PC-3 (cell line): Measurements from ENCODE around the gene TIMM23. TPM values are rescaled to one million over a fixed set of nuclear protein-coding genes. Genes with fewer than 3 reads are reported as not detected.
"Not testable (repeated sequence)": the region's sequence is repeated elsewhere in the genome, so short reads cannot be mapped to it uniquely, and the experiment has no call there.

ENCODE experiments used
- ATAC-seq: fragments of 200-7000 bp; cut with Tn5 transposase; 2 replicates; pipeline ENCODE4 v1.9.1; 2020; ENCODE audit warnings: mild to moderate bottlenecking, moderate library complexity
- BruUV-seq: library from RNA; stranded (reverse); fragments of 400-500 nt; replicated peaks from 2 replicates; lab custom pipeline; 2021; lab: Mats Ljungman, UMichigan
- CTCF ChIA-PET: fragments of 300-600 bp; sonication (Branson Sonifier 250); formaldehyde crosslinking; loops from one replicate; lab custom pipeline; 2022; ENCODE audit warnings: antibody characterized with exemption; lab: Charles Lee
- POLR2A ChIA-PET: fragments of 300-600 bp; sonication (Branson Sonifier 250); formaldehyde crosslinking; loops from one replicate; lab custom pipeline; 2022; ENCODE audit warnings: antibody characterized with exemption; ENCODE audit not compliant: unreplicated experiment; lab: Charles Lee
- DNase-seq: peaks from one replicate; pipeline ENCODE4 v3.0.0-alpha.2; 2015
- H2AFZ ChIP-seq: fragments of 300-600 bp; sonication (generic); 2 replicates; pipeline ENCODE4 v1.6.0; 2016; ENCODE audit warnings: antibody characterized with exemption, low read length
- H3F3A ChIP-seq: fragments of 300-600 bp; sonication (generic); one replicate; pipeline ENCODE4 v1.6.0; 2017; ENCODE audit warnings: antibody characterized with exemption, low read length, control low read depth, mild to moderate bottlenecking; ENCODE audit not compliant: unreplicated experiment
- H3K27ac ChIP-seq: fragments of 300-600 bp; sonication (generic); 2 replicates; pipeline ENCODE4 v1.5.1; 2016; ENCODE audit warnings: mild to moderate bottlenecking, low read length
- H3K27me3 ChIP-seq: fragments of 300-600 bp; sonication (generic); 2 replicates; pipeline ENCODE4 v1.6.1; 2016; ENCODE audit warnings: low read length, mixed read lengths
- H3K36me3 ChIP-seq: fragments of 300-600 bp; sonication (generic); 2 replicates; pipeline ENCODE4 v1.6.1; 2016; ENCODE audit warnings: low read depth, mixed run types, low read length, mixed read lengths
- H3K4me1 ChIP-seq: fragments of 300-600 bp; sonication (generic); 2 replicates; pipeline ENCODE4 v1.5.1; 2016; ENCODE audit warnings: low read length; ENCODE audit not compliant: insufficient read depth
- H3K4me2 ChIP-seq: fragments of 300-600 bp; sonication (generic); 2 replicates; pipeline ENCODE4 v1.6.0; 2016; ENCODE audit warnings: low read length
- H3K4me3 ChIP-seq: fragments of 300-600 bp; sonication (generic); 2 replicates; pipeline ENCODE4 v1.5.1; 2016; ENCODE audit warnings: mild to moderate bottlenecking, low read length, mixed read lengths
- H3K79me2 ChIP-seq: fragments of 300-600 bp; sonication (generic); 2 replicates; pipeline ENCODE4 v1.6.1; 2017; ENCODE audit warnings: low read length, mixed read lengths
- H3K9ac ChIP-seq: fragments of 300-600 bp; sonication (generic); 2 replicates; pipeline ENCODE4 v1.6.0; 2016; ENCODE audit warnings: mild to moderate bottlenecking, low read length
- H3K9me2 ChIP-seq: fragments of 300-600 bp; sonication (generic); replicated peaks from 2 replicates; pipeline ENCODE4 v1.6.1; 2016; ENCODE audit warnings: mixed run types, low read length, mixed read lengths
- H3K9me3 ChIP-seq: fragments of 300-600 bp; sonication (generic); 2 replicates; pipeline ENCODE4 v1.6.1; 2016; ENCODE audit warnings: low read length, mixed read lengths
- H4K20me1 ChIP-seq: fragments of 300-600 bp; sonication (generic); 2 replicates; pipeline ENCODE4 v1.6.1; 2016; ENCODE audit warnings: low read length, mixed read lengths
- EZH2 ChIP-seq: fragments of 300-600 bp; sonication (generic); IDR thresholded peaks from one replicate; pipeline ENCODE4 v1.6.1; 2017; ENCODE audit warnings: antibody characterized with exemption, mild to moderate bottlenecking, low read length; ENCODE audit not compliant: unreplicated experiment
- EZH2phosphoT487 ChIP-seq: fragments of 300-600 bp; sonication (generic); IDR thresholded peaks from 2 replicates; pipeline ENCODE4 v1.6.1; 2018; ENCODE audit warnings: mild to moderate bottlenecking, antibody characterized with exemption, low read length, borderline replicate concordance
- intact Hi-C: fragments of 100-400 bp; cut with micrococcal nuclease; formaldehyde crosslinking; loops from 2 replicates; pipeline ENCODE4 v1.9.0; 2023
- total RNA-seq: library from RNA; depleted of rRNA; stranded (reverse); fragments of >200 nt; gene quantifications from 2 replicates; pipeline ENCODE4 v1.2.3, GENCODE V29; 2014
- TF ChIP-seq, protein P1 (sequence below): fragments of 300-600 bp; sonication (generic); conservative IDR thresholded peaks from 2 replicates; pipeline ENCODE4 v1.5.1; 2017; ENCODE audit warnings: antibody characterized with exemption, low read depth, mild to moderate bottlenecking, low read length

The TIMM23 gene
- total RNA-seq, 1 experiment from 2014 or later: 97.9 TPM

DNA sequence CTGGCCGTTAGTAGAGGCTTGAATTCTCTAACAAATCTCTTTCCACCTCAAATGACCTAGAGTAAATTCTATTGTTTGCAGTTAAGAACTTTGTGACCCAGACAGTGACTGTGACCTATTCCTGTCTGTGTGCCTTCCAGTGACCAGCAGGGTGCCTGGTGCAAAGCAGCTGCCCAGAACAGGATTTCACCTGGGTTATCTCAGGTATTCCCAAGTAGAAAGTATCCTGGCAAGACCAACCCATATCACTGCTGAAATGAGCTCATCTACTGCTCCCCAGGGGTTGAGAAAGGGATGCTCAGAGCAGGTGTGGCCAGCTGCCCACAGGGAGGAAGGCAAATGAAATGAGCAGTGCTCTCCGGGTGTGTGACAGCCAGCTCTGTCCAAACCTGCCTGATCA is 75.9 kb downstream of the TIMM23 start:
- Histone ChIP-seq H3K4me2 (no peak overlapping the region), H3F3A (no peaks in the 10 kb centered on the region), H3K27me3 (no peaks in the 10 kb centered on the region; the same call in 1 of the 2 replicates), H4K20me1 (no peaks in the 10 kb centered on the region), H3K79me2 (no peaks in the 10 kb centered on the region), H3K4me1 (0 out of 2 replicates have a peak, but pooled peaks cover 4% of the 10 kb centered on the region), H3K9ac (no peak overlapping the region), H3K36me3 (no peaks in the 10 kb centered on the region), H3K9me2 (no peaks in the 10 kb centered on the region), H2AFZ (no peak overlapping the region), H3K27ac (no peak overlapping the region), H3K9me3 (no peaks in the 10 kb centered on the region), H3K4me3 (no peak overlapping the region)
- DNase-seq (peak; percentile 4), ATAC-seq (no peak)
- ChIA-PET POLR2A (no interaction called here), CTCF (no interaction called here)
- intact Hi-C loops: no loop called here
- BruUV-seq: no TSS peak
- TF ChIP-seq EZH2: no peak
- TF ChIP-seq, protein P1, sequence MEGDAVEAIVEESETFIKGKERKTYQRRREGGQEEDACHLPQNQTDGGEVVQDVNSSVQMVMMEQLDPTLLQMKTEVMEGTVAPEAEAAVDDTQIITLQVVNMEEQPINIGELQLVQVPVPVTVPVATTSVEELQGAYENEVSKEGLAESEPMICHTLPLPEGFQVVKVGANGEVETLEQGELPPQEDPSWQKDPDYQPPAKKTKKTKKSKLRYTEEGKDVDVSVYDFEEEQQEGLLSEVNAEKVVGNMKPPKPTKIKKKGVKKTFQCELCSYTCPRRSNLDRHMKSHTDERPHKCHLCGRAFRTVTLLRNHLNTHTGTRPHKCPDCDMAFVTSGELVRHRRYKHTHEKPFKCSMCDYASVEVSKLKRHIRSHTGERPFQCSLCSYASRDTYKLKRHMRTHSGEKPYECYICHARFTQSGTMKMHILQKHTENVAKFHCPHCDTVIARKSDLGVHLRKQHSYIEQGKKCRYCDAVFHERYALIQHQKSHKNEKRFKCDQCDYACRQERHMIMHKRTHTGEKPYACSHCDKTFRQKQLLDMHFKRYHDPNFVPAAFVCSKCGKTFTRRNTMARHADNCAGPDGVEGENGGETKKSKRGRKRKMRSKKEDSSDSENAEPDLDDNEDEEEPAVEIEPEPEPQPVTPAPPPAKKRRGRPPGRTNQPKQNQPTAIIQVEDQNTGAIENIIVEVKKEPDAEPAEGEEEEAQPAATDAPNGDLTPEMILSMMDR: no peak

DNA sequence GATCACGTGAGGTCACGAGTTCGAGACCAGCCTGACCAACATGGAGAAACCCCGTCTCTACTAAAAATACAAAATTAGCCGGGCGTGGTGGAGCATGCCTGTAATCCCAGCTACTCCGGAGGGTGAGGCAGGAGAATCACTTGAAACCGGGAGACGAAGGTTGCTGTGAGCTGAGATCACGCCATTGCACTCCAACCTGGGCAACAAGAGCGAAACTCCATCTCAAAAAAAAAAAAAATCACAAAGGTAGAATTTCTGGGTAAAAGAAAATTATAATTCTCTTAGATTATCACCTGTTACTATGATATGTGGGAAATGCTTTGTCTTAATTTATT is 77.2 kb downstream of the TIMM23 start:
- POLR2A ChIA-PET, CTCF ChIA-PET, intact Hi-C loops: not testable (repeated sequence)

DNA sequence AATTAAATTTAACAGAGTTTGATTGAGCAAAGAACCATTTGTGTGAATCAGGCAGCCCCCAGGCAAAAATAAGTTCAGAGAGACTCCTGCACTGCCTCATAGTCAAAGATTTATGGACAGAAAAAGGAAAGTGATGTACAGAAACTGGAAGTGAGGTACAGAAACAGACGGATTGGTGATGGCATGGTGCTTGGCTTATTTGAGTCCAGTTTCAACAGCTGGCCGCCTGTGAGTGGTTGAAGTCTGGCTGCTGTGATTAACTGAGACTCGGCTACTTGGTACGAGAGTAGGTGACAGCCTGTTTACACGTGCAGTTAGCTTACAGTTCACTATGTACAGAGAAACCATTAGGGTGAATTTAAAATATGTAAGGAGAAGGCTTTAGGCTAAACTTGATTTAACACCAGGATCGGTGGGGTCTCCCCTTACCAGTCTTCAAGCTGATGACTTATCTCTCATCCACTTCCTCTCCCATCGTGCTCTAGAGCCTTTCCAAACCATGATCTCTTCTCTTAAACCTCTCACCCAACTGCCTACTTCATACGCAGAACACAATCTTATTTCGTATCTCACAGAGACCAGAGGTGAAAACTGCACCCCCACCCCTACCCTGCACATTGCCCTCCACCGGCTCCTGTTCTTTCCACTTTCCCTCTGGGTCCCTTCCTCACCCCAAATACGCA is 78.8 kb downstream of the TIMM23 start:
- Histone ChIP-seq H3K79me2 (no peaks in the 10 kb centered on the region), H3K4me2 (no peak overlapping the region), H3F3A (no peaks in the 10 kb centered on the region), H3K4me1 (0 out of 2 replicates have a peak, but pooled peaks cover 4% of the 10 kb centered on the region), H3K9me3 (no peaks in the 10 kb centered on the region), H3K27ac (no peak overlapping the region), H3K36me3 (no peaks in the 10 kb centered on the region), H3K9me2 (no peaks in the 10 kb centered on the region), H3K27me3 (no peaks in the 10 kb centered on the region; the same call in 1 of the 2 replicates), H2AFZ (no peak overlapping the region), H3K9ac (no peak overlapping the region), H4K20me1 (no peaks in the 10 kb centered on the region), H3K4me3 (no peak overlapping the region)
- ChIA-PET CTCF (no interaction called here), POLR2A (no interaction called here)
- DNase-seq (no peak), ATAC-seq (no peak)
- intact Hi-C loops: no loop called here
- BruUV-seq: no TSS peak
- TF ChIP-seq EZH2phosphoT487: no peak
- TF ChIP-seq, protein P1: no peak
- no peak for TF ChIP-seq EZH2

More for the DNA sequence above, 77.2 kb downstream of the TIMM23 start:
- not testable (repeated sequence) for H3K9ac ChIP-seq, ATAC-seq, H3K4me1 ChIP-seq, H3K9me3 ChIP-seq, H3K4me2 ChIP-seq, H3K79me2 ChIP-seq, H4K20me1 ChIP-seq, DNase-seq, H3K9me2 ChIP-seq, H3K27me3 ChIP-seq, H3K4me3 ChIP-seq, H2AFZ ChIP-seq, H3K27ac ChIP-seq, H3F3A ChIP-seq, BruUV-seq, H3K36me3 ChIP-seq
